Ascending aorta (tissue), 2 donors: ENCODE results near the gene TMEM200C. TPM values are rescaled to one million over a fixed set of nuclear protein-coding genes. Genes with fewer than 3 reads are reported as not detected.

Experiments used
- DNase-seq, 2 donors: peaks; one replicate each; pipeline ENCODE4 v3.0.0-alpha.2; 2019; ENCODE audit warnings: low spot score in 2 of 2
- H3K27ac ChIP-seq, 2 donors: fragments of 200-600 bp; sonication (generic); one replicate each; pipeline ENCODE4 v1.5.1; 2016 to 2017; ENCODE audit warnings: mild to moderate bottlenecking in 1 of 2
- H3K27me3 ChIP-seq: fragments of 200-600 bp; sonication (generic); one replicate; pipeline ENCODE4 v1.5.1; 2017
- H3K36me3 ChIP-seq, 2 donors: fragments of 200-600 bp; sonication (generic); one replicate each; pipeline ENCODE4 v1.5.1; 2016
- H3K4me1 ChIP-seq, 2 donors: fragments of 200-600 bp; sonication (generic); one replicate each; pipeline ENCODE4 v1.5.1; 2016 to 2017; ENCODE audit warnings: mild to moderate bottlenecking in 1 of 2
- H3K4me3 ChIP-seq, 2 donors: fragments of 200-600 bp; sonication (generic); one replicate each; pipeline ENCODE4 v1.5.1; 2016 to 2017; ENCODE audit warnings: mild to moderate bottlenecking in 1 of 2
- H3K9me3 ChIP-seq, 2 donors: fragments of 200-600 bp; sonication (generic); one replicate each; pipeline ENCODE4 v1.5.1; 2016
- intact Hi-C: fragments of 100-400 bp; cut with DNase I; formaldehyde crosslinking; loops from one replicate; pipeline ENCODE4 v1.15.1; 2023
- total RNA-seq: library from RNA; depleted of rRNA; stranded (reverse); fragments of >200 nt; gene quantifications from one replicate; pipeline ENCODE4 v1.1.0, GENCODE V29; 2016
- TF ChIP-seq, protein P1 (sequence below), 3 experiments: fragments of 200-600 bp in 2 of 3; fragments of 450-650 bp in 1 of 3; sonication (generic) in 2 of 3; IDR thresholded peaks; one replicate each; pipeline ENCODE4 v1.5.1; 2016 to 2019; ENCODE audit warnings: antibody characterized with exemption in 3 of 3, mild to moderate bottlenecking in 1 of 3, moderate library complexity in 1 of 3

TMEM200C gene
- total RNA-seq, 1 donor from 2014 or later, result under 0.01 TPM

DNA sequence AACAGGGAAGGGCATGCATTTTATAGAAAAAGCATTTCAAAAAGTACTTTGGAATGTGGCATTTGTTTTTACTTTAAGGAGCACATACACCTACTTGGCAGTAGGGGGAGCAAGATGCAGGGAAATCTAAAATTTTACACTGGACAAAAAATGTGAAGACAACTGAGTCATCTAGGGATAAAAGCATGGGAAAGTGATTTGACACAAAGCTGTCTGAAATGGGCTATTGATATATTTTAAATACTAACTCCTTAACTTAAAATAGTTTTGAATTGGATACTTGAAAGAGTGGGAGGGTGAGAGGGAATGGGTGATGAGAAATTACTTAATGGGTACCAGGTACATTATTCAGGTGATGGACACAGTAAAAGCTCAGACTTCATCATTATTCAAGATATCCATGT lies 15.8 kb downstream of the TMEM200C start:
- Histone ChIP-seq H3K9me3 (no peaks in the 10 kb centered on the region), H3K36me3 (no peaks in the 10 kb centered on the region), H3K27ac (no peak overlapping the region), H3K4me1 (no peaks in the 10 kb centered on the region), H3K4me3 (no peak overlapping the region), H3K27me3 (no peaks in the 10 kb centered on the region)
- DNase-seq, result no peak
- TF ChIP-seq, protein P1, sequence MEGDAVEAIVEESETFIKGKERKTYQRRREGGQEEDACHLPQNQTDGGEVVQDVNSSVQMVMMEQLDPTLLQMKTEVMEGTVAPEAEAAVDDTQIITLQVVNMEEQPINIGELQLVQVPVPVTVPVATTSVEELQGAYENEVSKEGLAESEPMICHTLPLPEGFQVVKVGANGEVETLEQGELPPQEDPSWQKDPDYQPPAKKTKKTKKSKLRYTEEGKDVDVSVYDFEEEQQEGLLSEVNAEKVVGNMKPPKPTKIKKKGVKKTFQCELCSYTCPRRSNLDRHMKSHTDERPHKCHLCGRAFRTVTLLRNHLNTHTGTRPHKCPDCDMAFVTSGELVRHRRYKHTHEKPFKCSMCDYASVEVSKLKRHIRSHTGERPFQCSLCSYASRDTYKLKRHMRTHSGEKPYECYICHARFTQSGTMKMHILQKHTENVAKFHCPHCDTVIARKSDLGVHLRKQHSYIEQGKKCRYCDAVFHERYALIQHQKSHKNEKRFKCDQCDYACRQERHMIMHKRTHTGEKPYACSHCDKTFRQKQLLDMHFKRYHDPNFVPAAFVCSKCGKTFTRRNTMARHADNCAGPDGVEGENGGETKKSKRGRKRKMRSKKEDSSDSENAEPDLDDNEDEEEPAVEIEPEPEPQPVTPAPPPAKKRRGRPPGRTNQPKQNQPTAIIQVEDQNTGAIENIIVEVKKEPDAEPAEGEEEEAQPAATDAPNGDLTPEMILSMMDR (IDR thresholded peaks at IDR 0.05), result peak; percentile 28 to 53 (median 44)
- intact Hi-C loops, result loop anchor here (5.0 kb wide), 1 partner anchor 1008 kb away; no protein-coding TSS in a partner anchor

DNA sequence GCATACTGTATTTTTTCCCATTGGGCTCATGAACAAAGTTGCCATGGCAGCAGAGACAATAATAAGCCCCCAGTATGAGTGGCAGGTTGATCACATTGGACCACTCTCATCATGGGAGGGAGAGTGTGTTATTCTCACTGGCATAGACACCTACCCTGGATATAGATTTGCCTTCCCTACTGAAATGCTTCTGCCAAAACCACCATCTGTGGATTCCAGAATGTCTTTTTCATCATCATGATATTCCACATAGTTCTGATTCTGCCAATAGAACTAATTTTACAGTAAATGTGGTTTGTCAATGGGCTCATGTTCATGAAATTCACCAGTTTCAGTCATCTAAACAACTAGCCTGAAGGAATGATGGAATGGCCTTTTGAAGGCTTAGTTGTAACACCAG lies 18.4 kb downstream of the TMEM200C start:
- no peaks in the 10 kb centered on the region for H3K9me3 ChIP-seq
- no peak overlapping the region for H3K27ac ChIP-seq
- no peak overlapping the region for H3K4me3 ChIP-seq
- TF ChIP-seq, protein P1 (IDR thresholded peaks at IDR 0.05), result no peak
- H3K27me3 ChIP-seq, result no peaks in the 10 kb centered on the region
- intact Hi-C loops, result loop anchor here (5.0 kb wide), 1 partner anchor 1010 kb away; no protein-coding TSS in a partner anchor
- H3K4me1 ChIP-seq, result no peaks in the 10 kb centered on the region
- no peak for DNase-seq
- no peaks in the 10 kb centered on the region for H3K36me3 ChIP-seq

DNA sequence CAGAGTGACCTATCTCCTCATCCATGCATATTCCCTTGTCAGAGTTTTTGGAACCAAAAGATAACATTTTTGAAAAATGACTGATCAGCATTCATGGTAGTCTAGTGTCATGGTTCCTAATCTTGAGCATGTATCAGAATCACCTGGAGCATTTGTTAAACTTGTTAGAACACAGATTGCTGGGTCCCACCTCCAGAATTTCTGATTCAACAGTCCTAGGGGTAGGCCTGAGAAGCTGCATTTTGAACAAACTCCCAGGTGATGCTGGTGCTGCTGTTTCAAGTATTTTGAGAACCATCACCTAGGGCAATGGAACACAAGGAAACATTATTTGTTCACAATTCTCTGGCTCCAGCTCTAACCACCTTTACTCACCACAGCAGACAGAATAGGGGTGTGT lies 21.0 kb downstream of the TMEM200C start:
- no peak for DNase-seq
- H3K27ac ChIP-seq, result no peak overlapping the region
- no peaks in the 10 kb centered on the region for H3K27me3 ChIP-seq
- H3K4me1 ChIP-seq, result no peaks in the 10 kb centered on the region
- H3K36me3 ChIP-seq, result no peaks in the 10 kb centered on the region
- TF ChIP-seq, protein P1 (IDR thresholded peaks at IDR 0.05), result no peak
- no peak overlapping the region for H3K4me3 ChIP-seq
- intact Hi-C loops, result no loop called here
- H3K9me3 ChIP-seq, result no peaks in the 10 kb centered on the region

DNA sequence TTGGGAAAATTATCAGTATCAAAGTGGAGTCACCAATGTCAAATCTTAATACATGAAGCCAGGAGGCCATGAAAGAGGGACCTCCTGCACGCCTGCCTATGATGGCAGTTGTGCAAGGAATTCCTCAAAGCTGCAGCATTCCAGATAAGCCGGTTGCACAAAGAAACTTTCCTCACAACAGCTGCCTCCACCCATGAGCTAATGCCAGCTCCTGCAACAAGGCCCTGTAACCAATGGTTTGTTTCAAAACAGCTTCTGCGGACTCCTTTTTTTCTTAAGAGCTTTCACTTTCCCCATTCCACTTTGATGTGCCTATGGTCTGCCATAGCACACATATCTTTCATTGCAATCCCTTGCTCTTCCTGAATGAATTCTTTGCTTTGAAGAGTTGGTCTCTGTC lies 22.4 kb downstream of the TMEM200C start:
- Histone ChIP-seq H3K36me3 (no peaks in the 10 kb centered on the region), H3K27me3 (no peaks in the 10 kb centered on the region), H3K9me3 (no peaks in the 10 kb centered on the region), H3K4me1 (no peaks in the 10 kb centered on the region), H3K27ac (no peak overlapping the region), H3K4me3 (no peak overlapping the region)
- DNase-seq, result no peak
- intact Hi-C loops, result no loop called here
- TF ChIP-seq, protein P1 (IDR thresholded peaks at IDR 0.05), result no peak

DNA sequence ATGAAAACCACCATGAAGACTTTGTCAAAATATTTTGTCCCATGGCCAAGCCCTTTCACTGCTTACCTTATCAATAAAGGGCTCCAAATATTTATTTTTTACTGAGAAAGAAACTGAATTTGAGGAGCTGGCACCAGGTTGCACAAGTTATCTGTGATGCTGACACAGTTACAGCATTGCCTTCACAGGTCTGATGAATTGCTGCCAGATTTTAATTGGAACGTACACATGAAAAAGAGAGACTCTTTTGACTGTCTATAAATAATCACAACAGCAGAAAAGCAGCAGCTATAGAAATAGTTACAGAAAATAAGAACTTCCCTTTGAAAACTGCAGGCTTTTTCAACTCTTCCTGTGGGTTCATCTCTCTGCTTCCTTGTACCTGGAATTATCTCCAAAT lies 23.9 kb downstream of the TMEM200C start:
- Histone ChIP-seq H3K36me3 (no peaks in the 10 kb centered on the region), H3K4me3 (no peak overlapping the region), H3K27me3 (no peaks in the 10 kb centered on the region), H3K9me3 (no peaks in the 10 kb centered on the region), H3K27ac (no peak overlapping the region), H3K4me1 (no peaks in the 10 kb centered on the region)
- intact Hi-C loops, result no loop called here
- no peak for DNase-seq
- TF ChIP-seq, protein P1 (IDR thresholded peaks at IDR 0.05), result no peak
